GM19328 (cell line): ENCODE measurements around the gene LAMA5.

Experiments used
- ATAC-seq: cut with Tn5 transposase; IDR thresholded peaks from one replicate; pipeline ENCODE4 v1.9.1; 2021; ENCODE audit warnings: mild to moderate bottlenecking, moderate library complexity; ENCODE audit not compliant: unreplicated experiment

LAMA5 gene

GRCh38 chr20:62293111-62293784, 73.9 kb downstream of the LAMA5 start:
- ATAC-seq = no peak

DNA sequence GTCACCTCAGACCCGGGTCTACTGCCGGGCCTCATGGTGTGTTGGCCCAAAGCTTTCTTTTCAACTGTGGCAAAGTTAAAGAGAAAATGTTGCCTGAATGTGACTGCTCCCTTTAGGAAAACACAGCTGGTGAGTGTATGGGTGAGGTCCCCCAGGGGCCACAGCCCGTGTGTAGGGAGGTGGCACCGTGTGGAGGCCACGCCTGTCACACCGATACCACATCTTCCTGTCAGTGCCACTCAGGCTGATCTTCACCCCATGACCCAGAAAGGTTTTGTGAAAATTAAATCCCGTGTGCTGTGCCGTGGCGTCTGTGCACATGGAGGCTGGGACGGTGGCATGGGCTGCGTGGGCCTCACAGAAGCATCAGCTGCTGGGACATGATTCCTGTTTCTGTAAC, 75.0 kb downstream of the LAMA5 start:
- ATAC-seq = no peak

GRCh38 chr20:62291251-62292066, 75.7 kb downstream of the LAMA5 start:
- ATAC-seq = no peak

GRCh38 chr20:62289898-62290297, 77.2 kb downstream of the LAMA5 start:
- ATAC-seq = no peak

DNA sequence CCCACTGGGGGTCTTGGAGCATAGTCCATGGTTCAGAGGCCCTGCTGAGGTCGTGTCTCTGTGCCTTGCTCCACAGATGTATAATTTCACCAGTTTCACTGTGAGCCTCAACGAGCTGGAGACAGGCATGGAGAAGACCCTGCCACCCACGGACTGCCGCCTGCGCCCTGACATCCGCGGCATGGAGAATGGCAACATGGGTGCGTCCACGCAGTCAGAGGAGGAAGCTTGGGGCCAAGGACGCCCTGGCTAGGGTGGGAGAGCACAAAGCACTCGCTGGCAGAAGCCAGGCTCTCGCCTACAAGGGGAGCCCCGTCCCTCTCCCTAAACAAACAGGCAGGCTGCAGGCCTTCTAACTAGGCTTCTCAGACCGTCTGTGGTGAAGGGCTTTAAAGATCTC, 78.0 kb downstream of the LAMA5 start:
- ATAC-seq = no peak

GRCh38 chr20:62288535-62289105, 78.5 kb downstream of the LAMA5 start:
- ATAC-seq = no peak

DNA sequence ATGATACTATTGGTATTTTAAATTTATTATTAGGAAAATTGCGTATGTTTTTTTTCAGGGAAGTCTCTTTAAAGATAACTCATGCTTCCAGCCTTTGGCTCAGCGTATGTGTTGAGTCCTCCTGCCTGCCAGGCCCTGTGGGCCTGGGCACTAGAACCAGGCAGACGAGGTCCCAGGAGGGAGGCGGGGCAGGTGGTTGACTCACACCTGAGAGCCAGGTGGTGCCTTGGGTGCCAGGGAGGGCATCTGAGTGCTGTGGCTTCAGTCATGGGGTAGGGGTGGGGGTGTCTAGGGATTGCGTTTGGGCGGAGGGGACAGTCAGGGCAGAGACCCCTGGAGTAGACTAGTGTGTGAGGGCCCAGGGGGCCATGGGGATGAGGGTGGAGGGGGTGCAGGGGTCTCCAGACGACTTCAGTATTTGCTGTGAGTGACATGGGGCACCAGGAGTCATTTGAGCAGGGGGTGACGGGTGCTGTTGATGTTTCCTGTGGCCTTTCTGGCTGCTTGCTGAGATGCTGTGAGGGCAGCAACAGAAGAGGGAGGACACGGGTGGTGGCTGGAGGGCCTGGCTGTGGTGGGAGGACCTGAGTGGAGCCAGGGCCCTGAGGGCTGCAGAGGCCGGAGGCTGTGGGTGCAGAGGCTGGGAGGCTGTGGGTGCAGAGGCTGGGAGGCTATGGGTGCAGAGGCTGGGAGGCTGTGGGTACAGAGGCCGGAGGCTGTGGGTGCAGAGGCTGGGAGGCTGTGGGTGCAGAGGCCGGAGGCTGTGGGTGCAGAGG, 79.2 kb downstream of the LAMA5 start:
- no peak for ATAC-seq

- ATAC-seq = no peak
These were observed 80.0 kb downstream of the LAMA5 start for GRCh38 chr20:62287129-62287528.

- ATAC-seq = no peak
These were observed 80.5 kb downstream of the LAMA5 start for GRCh38 chr20:62286493-62287064.

DNA sequence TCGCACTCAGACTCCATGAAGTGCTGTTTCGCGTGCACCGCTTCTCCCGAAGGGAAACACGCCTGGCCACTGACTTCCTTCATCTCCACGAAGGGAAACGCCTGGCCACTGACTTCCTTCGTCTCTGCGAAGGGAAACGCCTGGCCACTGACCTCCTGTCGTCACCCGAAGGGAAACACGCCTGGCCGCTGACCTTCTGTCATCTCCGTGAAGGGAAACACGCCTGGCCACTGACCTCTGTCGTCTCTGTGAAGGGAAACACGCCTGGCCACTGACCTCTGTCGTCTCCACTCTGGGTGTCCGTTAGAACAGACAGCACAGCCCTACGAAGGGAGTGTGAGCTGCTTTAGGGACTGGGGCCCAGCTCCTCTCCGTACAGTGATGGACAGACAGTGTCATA, 81.4 kb downstream of the LAMA5 start:
- ATAC-seq = no peak

GRCh38 chr20:62285151-62285550, 82.0 kb downstream of the LAMA5 start:
- no peak for ATAC-seq

DNA sequence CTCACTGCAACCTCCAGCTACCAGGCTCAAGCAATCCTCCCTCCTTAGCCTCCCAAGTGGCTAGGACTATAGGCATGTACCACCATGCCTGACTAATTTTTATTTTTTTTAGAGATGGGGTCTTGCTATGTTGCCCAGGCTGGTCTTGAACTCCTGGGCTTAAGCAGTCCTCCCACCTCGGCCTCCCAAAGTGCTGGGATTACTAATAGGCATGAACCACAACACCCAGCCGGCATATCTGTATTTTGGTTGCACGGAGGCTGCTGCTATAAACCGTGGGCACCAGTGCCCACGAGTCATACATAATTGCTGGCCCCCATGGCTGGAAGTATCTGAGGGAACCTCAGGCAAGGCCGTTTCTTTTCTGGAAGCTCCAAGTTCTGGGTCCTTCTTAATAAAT, 82.7 kb downstream of the LAMA5 start:
- ATAC-seq = no peak

DNA sequence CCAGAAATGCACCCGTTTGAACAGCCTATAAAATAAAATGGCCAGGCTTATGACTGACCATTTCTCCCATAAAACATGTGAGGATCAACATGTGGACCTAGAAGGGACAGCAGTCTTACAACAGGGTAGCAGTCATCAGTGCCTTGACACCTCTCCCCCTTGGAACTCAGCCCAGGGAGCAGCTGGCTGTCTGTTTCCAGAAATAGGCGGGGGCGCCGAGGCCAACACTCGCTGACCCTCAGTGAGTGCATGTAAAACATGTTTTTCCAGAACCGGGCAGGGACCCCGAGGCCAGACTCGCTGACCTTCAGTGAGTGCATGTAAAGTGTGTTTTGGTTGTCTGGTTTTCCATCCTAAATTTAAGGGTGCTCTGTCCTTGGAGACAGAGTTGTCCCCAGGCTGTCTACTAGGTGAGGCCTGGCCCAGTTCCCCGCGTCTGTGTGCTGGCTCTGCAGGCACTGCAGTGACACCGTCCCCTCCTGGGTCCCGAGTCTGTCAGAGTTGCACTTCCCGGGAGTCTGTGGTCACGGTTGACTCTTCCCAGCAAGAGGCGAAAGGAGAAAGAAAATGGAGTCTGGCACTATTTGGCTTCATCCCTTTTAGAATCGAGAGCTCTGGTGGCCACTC, 84.1 kb downstream of the LAMA5 start:
- no peak for ATAC-seq

DNA sequence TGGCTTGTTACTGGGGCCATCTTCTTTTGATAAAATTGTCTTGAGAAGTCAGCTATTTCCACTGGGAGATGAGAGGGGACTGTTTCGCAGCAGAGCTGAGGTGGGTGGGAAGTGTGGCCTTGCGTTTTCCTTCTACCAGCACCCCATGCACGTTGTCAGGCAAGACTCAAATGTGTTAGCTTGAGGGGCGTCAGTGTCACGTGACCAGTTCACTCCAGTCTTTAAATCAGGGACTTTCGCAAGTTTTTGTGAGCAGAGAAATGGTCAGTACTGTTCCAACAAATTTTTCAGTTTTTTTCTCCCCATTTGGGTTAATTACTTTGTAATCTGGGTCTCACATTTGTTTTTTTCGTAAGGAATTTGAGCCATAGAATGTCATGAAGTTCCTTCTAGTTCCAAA, 85.0 kb downstream of the LAMA5 start:
- ATAC-seq = no peak

- no peak for ATAC-seq
These were observed 85.8 kb downstream of the LAMA5 start for GRCh38 chr20:62281161-62281933.

DNA sequence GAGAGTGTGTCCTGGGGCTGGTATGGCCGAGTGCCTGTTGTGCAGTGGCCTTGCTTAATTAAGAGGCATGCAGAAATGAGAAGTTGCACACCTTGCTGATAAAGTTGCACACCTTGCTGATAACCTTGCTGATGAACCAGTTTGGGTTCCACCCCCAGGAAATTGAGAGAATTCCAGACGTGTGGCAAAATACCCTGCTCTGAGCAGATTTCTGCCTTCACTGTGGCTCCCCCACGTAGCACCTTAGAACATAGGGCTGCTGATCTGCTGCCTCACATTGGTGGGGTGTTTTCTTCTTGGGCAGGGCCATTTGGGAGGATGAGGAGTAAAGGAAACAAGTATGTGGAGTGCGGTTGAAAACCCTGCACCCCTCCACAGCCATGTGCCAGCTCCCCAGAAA, 86.8 kb downstream of the LAMA5 start:
- no peak for ATAC-seq

GRCh38 chr20:62277253-62277652, 89.9 kb downstream of the LAMA5 start:
- no peak for ATAC-seq

DNA sequence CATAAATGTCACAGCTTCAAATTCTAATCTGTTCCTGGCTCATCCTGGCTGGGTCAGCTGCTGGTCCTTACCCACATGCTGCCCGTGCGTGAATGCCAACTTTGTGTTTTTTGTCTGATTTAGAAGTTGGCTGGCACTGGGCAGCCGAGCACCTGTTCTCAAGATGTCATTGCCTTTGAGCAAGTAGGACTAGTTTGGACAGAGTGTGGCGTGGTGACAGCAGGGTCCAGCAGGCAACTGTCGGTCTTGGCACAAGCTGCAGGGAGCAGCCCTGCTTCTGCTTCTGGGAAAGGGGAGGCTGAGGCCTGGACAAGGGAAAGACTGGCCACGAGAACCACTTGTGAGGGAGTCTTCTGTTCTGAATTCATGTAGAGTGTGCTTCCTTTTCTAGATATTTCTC, 90.7 kb downstream of the LAMA5 start:
- no peak for ATAC-seq

- ATAC-seq = no peak
These were observed 91.9 kb downstream of the LAMA5 start for GRCh38 chr20:62275219-62275618.
